Measurements from ENCODE around the gene GPC3.

- TF ChIP-seq YY1 (IDR thresholded peaks at IDR 0.05; ENCODE audit: insufficient read depth, insufficient read length) (no peak), SUZ12 (IDR thresholded peaks at IDR 0.05; ENCODE audit: extremely low read depth, insufficient read depth, insufficient read length) (no peak), ZNF274 (IDR thresholded peaks at IDR 0.05; ENCODE audit: low read depth, low read length) (no peak)
These were observed 238.8 kb downstream of the GPC3 start for GRCh38 chrX:133746593-133746992.
